ENCODE results near the gene ZSCAN16.
A peak's percentile ranks its signal among the peaks of the same experiment; 100 is the strongest.

Gene ZSCAN16

DNA sequence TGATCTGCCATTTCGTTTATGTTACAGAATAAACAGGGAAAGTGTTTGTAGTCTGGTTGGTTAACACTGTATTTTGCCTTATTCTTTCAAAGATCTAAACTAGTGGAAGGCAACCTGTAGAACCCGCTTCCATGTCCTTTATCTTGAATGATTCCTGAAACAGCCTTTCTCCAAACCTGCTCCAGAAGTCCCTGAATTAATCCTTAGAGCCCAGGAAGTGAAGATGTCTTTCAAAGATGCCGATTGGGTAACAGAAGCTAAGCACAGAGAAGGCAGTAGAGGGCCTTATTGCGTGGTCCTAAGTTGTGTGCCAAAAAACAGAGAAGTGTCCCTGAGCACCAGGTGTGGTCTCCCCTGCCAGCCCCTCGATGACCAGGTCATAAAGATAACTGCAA is 19.2 kb upstream of the ZSCAN16 start:
- TF ChIP-seq, protein P1, sequence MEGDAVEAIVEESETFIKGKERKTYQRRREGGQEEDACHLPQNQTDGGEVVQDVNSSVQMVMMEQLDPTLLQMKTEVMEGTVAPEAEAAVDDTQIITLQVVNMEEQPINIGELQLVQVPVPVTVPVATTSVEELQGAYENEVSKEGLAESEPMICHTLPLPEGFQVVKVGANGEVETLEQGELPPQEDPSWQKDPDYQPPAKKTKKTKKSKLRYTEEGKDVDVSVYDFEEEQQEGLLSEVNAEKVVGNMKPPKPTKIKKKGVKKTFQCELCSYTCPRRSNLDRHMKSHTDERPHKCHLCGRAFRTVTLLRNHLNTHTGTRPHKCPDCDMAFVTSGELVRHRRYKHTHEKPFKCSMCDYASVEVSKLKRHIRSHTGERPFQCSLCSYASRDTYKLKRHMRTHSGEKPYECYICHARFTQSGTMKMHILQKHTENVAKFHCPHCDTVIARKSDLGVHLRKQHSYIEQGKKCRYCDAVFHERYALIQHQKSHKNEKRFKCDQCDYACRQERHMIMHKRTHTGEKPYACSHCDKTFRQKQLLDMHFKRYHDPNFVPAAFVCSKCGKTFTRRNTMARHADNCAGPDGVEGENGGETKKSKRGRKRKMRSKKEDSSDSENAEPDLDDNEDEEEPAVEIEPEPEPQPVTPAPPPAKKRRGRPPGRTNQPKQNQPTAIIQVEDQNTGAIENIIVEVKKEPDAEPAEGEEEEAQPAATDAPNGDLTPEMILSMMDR (IDR thresholded peaks at IDR 0.05; ENCODE audit: insufficient read depth, low read length, poor library complexity, severe bottlenecking), result peak; percentile 21
- H3K27me3 ChIP-seq (replicated peaks; ENCODE audit: control insufficient read depth, insufficient read depth, low read length), result no peaks in the 10 kb centered on the region
- DNase-seq (ENCODE audit: extremely low read depth, insufficient read length), result no peak
- no peaks in the 10 kb centered on the region for H3K36me3 ChIP-seq (ENCODE audit: control insufficient read depth, insufficient read depth, low read length)
- H3K4me3 ChIP-seq (replicated peaks; ENCODE audit: low read depth, low read length), result peak overlapping the region; percentile 85

GRCh38 chr6:28107506-28107905 is 16.9 kb upstream of the ZSCAN16 start:
- no peaks in the 10 kb centered on the region for H3K36me3 ChIP-seq (ENCODE audit: control insufficient read depth, insufficient read depth, low read length)

DNA sequence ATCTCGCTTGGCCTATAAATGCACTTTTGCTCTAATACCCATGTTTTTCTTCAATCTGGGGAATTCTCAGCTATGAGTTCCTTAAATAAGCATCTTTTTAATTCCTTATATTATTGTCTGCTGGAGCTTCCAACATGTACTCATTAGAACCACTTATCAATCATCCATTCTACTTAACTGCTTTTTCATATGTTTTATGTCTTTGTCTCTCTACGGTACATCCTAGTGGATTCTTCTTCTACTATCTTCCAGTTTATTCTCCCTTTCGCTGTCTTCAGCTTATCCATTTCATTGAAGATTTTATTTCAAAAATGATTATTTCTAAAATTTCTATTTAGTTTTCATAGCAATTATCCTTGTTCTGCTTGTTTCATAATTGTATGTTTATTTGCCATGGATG is 12.4 kb upstream of the ZSCAN16 start:
- no peak for DNase-seq (ENCODE audit: extremely low read depth, insufficient read length)
- Histone ChIP-seq H3K4me3 (replicated peaks; ENCODE audit: low read depth, low read length) (no peak overlapping the region), H3K36me3 (ENCODE audit: control insufficient read depth, insufficient read depth, low read length) (peaks cover 2% of the 10 kb centered on the region), H3K27me3 (replicated peaks; ENCODE audit: control insufficient read depth, insufficient read depth, low read length) (no peaks in the 10 kb centered on the region)
- TF ChIP-seq, protein P1 (IDR thresholded peaks at IDR 0.05; ENCODE audit: insufficient read depth, low read length, poor library complexity, severe bottlenecking), result no peak

More at GRCh38 chr6:28107506-28107905, 16.9 kb upstream of the ZSCAN16 start:
- DNase-seq (ENCODE audit: extremely low read depth, insufficient read length), result no peak
- TF ChIP-seq, protein P1 (IDR thresholded peaks at IDR 0.05; ENCODE audit: insufficient read depth, low read length, poor library complexity, severe bottlenecking), result no peak
- no peaks in the 10 kb centered on the region for H3K27me3 ChIP-seq (replicated peaks; ENCODE audit: control insufficient read depth, insufficient read depth, low read length)
- H3K4me3 ChIP-seq (replicated peaks; ENCODE audit: low read depth, low read length), result no peak overlapping the region

DNA sequence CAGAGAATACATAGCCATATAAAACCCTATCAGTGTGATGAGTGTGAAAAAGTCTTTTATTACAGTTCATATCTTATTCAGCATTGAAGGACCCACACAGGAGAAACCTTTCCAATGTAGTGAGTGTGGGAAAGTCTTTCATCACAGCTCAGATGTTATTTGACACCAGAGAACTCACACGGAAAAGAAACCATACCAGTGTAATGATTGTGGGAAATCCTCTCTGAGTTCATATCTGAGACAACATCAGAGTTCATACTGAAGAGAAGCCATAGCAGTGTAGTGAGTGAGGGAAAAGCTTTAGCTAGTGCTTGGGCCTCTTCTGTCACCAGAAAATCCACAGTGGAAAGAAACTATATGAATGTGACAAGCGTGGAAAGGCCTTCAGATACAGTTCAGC is 8.6 kb upstream of the ZSCAN16 start:
- H3K36me3 ChIP-seq (ENCODE audit: control insufficient read depth, insufficient read depth, low read length), result peaks cover 3% of the 10 kb centered on the region
- no peak overlapping the region for H3K4me3 ChIP-seq (replicated peaks; ENCODE audit: low read depth, low read length)
- TF ChIP-seq, protein P1 (IDR thresholded peaks at IDR 0.05; ENCODE audit: insufficient read depth, low read length, poor library complexity, severe bottlenecking), result no peak
- no peaks in the 10 kb centered on the region for H3K27me3 ChIP-seq (replicated peaks; ENCODE audit: control insufficient read depth, insufficient read depth, low read length)
- DNase-seq (ENCODE audit: extremely low read depth, insufficient read length), result no peak

DNA sequence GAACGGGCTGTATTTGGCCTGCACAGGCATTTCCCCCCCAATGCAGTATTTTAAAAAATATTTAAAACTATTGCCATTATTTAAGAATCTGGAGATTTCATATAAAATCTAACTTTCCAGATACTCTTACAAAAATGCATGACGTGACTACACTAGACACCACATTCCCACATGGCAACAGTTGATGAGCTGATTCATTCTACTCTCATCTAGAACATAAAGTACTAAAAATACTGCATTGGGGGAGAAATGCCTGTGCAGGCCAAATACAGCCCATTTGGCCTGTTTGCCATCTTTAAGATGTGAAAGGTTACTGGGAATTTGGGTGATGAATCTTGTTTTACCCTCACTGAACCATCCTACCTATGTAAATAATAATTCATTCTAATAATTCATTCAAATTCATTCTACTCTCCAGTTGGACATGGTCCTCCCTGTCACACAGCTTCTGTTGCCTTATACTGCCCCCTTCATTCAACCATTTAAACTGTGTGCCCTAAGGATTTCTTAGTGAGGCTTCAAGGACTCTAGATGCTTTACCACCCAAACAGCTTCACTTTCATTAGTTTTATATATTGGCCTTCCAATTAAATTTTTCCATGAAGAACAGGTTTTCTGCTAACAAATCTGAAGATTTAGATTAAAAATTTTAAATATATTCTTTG is 6.9 kb upstream of the ZSCAN16 start:
- no peak for DNase-seq (ENCODE audit: extremely low read depth, insufficient read length)
- H3K36me3 ChIP-seq (ENCODE audit: control insufficient read depth, insufficient read depth, low read length), result peaks cover 3% of the 10 kb centered on the region
- no peaks in the 10 kb centered on the region for H3K27me3 ChIP-seq (replicated peaks; ENCODE audit: control insufficient read depth, insufficient read depth, low read length)
- TF ChIP-seq, protein P1 (IDR thresholded peaks at IDR 0.05; ENCODE audit: insufficient read depth, low read length, poor library complexity, severe bottlenecking), result no peak
- H3K4me3 ChIP-seq (replicated peaks; ENCODE audit: low read depth, low read length), result no peak overlapping the region

GRCh38 chr6:28118217-28118616 is 6.2 kb upstream of the ZSCAN16 start:
- H3K36me3 ChIP-seq (ENCODE audit: control insufficient read depth, insufficient read depth, low read length), result peaks cover 3% of the 10 kb centered on the region
- no peak for DNase-seq (ENCODE audit: extremely low read depth, insufficient read length)
- no peak overlapping the region for H3K4me3 ChIP-seq (replicated peaks; ENCODE audit: low read depth, low read length)
- TF ChIP-seq, protein P1 (IDR thresholded peaks at IDR 0.05; ENCODE audit: insufficient read depth, low read length, poor library complexity, severe bottlenecking), result no peak
- H3K27me3 ChIP-seq (replicated peaks; ENCODE audit: control insufficient read depth, insufficient read depth, low read length), result no peaks in the 10 kb centered on the region
